MM.1S (cell line): ENCODE data around the gene DCP2.

Source experiments
- CTCF ChIP-seq: fragments of 300-600 bp; sonication (generic); IDR thresholded peaks from 2 replicates; pipeline ENCODE4 v1.5.1; 2016; ENCODE audit warnings: antibody characterized with exemption, low read length, mixed read lengths
- EZH2 ChIP-seq: fragments of 300-600 bp; sonication (generic); optimal IDR thresholded peaks from 2 replicates; pipeline ENCODE3; 2017; ENCODE audit warnings: low read depth, mild to moderate bottlenecking, antibody characterized with exemption, low read length, mixed read lengths
- EZH2phosphoT487 ChIP-seq: fragments of 300-600 bp; sonication (generic); IDR thresholded peaks from 2 replicates; pipeline ENCODE4 v1.6.1; 2018; ENCODE audit warnings: antibody characterized with exemption, low read length

DNA sequence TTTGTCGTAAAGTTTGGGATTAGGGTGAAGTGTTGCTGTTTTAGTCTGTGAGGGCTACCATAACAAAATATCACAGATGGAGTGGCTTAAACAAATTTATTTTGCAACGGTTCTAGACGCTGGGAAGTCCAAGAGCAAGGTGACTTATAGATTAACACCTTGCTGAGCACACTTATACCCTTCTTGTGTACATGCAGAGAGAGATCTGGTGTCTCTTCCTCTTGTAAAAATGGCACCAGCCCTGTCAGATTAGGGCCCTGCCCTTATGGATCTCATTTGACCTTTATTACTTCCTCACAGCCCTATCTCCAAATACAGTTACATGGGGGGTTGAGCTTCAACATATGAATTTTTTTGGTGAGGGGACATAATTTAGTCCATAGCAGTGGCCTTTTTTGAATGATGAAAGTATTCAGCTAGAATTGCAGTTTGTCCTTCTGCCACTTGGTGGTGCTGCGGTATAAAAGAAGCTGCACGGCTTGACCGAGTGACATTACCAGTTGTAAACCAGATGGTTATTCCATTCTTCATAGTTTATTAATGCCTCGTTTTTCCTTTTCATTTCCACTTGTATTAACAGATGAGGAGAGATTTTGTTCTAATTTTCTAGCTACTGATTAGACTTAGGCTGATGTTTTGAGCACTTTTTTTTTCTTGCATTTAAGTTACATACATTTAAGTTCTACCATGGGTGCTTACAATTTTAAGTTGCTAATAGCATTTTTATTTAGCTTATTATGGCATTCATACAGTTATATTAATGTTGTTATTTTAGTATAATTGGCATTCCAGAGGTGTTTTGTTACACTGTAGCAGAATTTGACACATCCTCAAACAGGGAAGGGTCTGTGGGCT, 19.4 kb downstream of the DCP2 start:
- TF ChIP-seq CTCF, result peak; percentile 92
- TF ChIP-seq EZH2, result no peak
- TF ChIP-seq EZH2phosphoT487, result no peak
